Body of pancreas (tissue), 4 donors: ENCODE measurements around the gene BBLN. TPM values are rescaled to one million over a fixed set of nuclear protein-coding genes. Genes with fewer than 3 reads are reported as not detected.
"Not testable (repeated sequence)": the region's sequence is repeated elsewhere in the genome, so short reads cannot be mapped to it uniquely, and the experiment has no call there.

ENCODE experiments used
- ATAC-seq: fragments of 150-250 bp; one replicate; pipeline ENCODE4 v1.9.1; 2016
- DNase-seq, 4 donors: peaks; one replicate each; pipeline ENCODE4 v3.0.0-alpha.2; 2019
- H3K27ac ChIP-seq, 4 donors: fragments of 200-600 bp; sonication (generic); 1 replicate in 3 of 4; 2 replicates in 1 of 4; pipeline versions ENCODE4 v1.5.1 to v1.6.1; 2016 to 2019; ENCODE audit warnings: mild to moderate bottlenecking in 1 of 4, mixed read lengths in 1 of 4, moderate library complexity in 1 of 4
- H3K27me3 ChIP-seq, 2 donors: fragments of 200-600 bp; sonication (generic); one replicate each; pipeline ENCODE4 v1.6.0; 2016; ENCODE audit warnings: mild to moderate bottlenecking in 1 of 2
- H3K36me3 ChIP-seq, 2 donors: fragments of 200-600 bp; sonication (generic); replicated peaks in 1 of 2; 2 replicates each; pipeline ENCODE4 v1.5.1; 2016; ENCODE audit warnings: low read depth in 2 of 2; ENCODE audit not compliant: insufficient read depth in 1 of 2
- H3K4me1 ChIP-seq: fragments of 200-600 bp; sonication (generic); one replicate; pipeline ENCODE4 v1.6.0; 2016
- H3K4me3 ChIP-seq, 2 donors: fragments of 200-600 bp; sonication (generic); 1 replicate in 1 of 2; 2 replicates in 1 of 2; pipeline ENCODE4 v1.5.1; 2016 to 2019
- H3K9me3 ChIP-seq, 3 donors: fragments of 200-600 bp; sonication (generic); 1 replicate in 2 of 3; 2 replicates in 1 of 3; pipeline ENCODE4 v1.5.1; 2016
- POLR2A ChIP-seq, 3 donors: fragments of 450-650 bp; IDR thresholded peaks; one replicate each; pipeline ENCODE4 v1.6.1; 2016; ENCODE audit warnings: antibody characterized with exemption in 3 of 3, mild to moderate bottlenecking in 2 of 3
- WGBS, 2 donors: methylation state at CpG; one replicate each; pipeline ENCODE4 v1.1.5; 2017; 5-methylcytosine and 5-hydroxymethylcytosine counted together
- intact Hi-C: fragments of 100-400 bp; cut with DNase I; formaldehyde crosslinking; loops from one replicate; pipeline ENCODE4 v1.15.1; 2023
- total RNA-seq, 2 donors: library from RNA; depleted of rRNA; stranded (reverse); fragments of >200 nt; gene quantifications; one replicate each; pipeline ENCODE4 v1.1.0, GENCODE V29; 2016
- TF ChIP-seq, protein P1 (sequence below), 7 experiments: fragments of 450-650 bp in 4 of 7; fragments of 200-600 bp in 3 of 7; sonication (generic) in 3 of 7; IDR thresholded peaks; one replicate each; pipeline ENCODE4 v1.5.1; 2016 to 2019; ENCODE audit warnings: antibody characterized with exemption in 7 of 7

Gene BBLN
- total RNA-seq, 2 donors from 2014 or later: 113 to 129 TPM

DNA sequence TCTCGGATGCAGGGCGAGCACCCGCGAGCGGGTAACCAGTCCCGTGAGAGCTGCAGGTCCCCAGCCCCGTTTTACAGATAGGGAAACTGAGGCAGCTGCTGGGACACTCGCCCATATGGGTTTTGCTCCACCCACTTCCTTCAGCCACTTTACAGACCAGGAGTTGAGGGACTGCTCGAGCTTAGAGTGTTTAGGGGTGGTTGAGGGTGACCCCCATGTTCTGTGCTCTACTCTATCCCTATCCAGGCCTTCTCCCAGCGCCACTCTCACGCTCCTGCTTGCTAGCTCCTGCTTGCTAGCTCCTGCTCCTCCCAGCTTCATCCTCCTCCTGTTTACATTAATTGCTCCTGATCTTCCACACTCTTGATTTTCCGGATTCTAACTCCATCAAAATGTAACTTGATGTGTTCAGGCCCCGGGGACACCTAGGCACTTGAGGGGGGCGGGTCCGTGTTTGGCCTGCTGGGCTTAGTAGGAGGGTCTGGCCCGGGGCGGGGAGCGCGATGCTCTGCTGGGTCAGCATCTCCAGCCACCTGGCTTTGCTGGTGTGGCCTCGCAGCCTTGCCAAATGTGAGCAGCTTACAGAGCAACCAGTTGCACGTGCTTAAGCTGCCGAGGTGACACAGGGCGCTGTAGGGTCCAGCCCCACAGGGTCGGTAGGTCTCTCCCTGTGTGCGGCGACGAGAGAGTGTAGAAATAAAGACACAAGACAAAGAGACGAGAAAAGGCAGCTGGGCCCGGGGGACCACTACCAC is 31.1 kb upstream of the BBLN start:
- H3K9me3 ChIP-seq: no peaks in the 10 kb centered on the region
- no peak for DNase-seq

DNA sequence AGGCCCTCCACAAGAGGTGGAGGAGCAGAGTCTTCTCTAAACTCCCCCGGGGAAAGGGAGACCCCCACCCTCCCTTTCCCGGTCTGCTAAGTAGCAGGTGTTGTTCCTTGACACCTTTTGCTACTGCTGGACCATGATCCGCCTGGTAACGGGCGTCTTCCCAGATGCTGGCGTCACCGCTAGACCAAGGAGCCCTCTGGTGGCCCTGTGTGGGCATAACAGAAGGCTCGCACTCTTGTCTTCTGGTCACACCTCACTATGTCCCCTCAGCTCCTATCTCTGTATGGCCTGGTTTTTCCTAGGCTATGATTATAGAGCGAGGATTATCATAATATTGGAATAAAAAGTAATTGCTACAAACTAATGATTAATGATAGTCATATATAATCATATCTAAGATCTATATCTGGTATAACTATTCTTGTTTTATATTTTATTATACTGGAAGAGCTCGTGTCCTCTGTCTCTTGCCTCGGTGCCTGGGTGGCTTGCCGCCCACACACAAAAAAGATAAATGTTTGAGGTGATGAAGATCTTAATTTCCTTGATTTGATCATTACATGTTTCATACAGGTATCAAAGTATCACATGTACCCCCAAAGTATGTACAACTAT is 30.0 kb upstream of the BBLN start:
- WGBS, 2 donors: 27 to 33% methylated on average over 8 to 9 of the region's 12 CpGs
- not testable (repeated sequence) for H3K4me3 ChIP-seq, H3K36me3 ChIP-seq, H3K27me3 ChIP-seq, H3K27ac ChIP-seq, ATAC-seq, H3K9me3 ChIP-seq
- DNase-seq: peak; percentile 68 to 78 (median 72)
- TF ChIP-seq, protein P1, sequence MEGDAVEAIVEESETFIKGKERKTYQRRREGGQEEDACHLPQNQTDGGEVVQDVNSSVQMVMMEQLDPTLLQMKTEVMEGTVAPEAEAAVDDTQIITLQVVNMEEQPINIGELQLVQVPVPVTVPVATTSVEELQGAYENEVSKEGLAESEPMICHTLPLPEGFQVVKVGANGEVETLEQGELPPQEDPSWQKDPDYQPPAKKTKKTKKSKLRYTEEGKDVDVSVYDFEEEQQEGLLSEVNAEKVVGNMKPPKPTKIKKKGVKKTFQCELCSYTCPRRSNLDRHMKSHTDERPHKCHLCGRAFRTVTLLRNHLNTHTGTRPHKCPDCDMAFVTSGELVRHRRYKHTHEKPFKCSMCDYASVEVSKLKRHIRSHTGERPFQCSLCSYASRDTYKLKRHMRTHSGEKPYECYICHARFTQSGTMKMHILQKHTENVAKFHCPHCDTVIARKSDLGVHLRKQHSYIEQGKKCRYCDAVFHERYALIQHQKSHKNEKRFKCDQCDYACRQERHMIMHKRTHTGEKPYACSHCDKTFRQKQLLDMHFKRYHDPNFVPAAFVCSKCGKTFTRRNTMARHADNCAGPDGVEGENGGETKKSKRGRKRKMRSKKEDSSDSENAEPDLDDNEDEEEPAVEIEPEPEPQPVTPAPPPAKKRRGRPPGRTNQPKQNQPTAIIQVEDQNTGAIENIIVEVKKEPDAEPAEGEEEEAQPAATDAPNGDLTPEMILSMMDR (IDR thresholded peaks at IDR 0.05): peak in 5 of 7 experiments; percentile 19 to 47 (median 40)
- intact Hi-C loops: loop anchor here (10.0 kb wide), 1 partner anchor 185 kb away; no protein-coding TSS in a partner anchor
- H3K4me1 ChIP-seq: peaks cover 27% of the 10 kb centered on the region

More for the DNA sequence above, 31.1 kb upstream of the BBLN start:
- TF ChIP-seq, protein P1 (IDR thresholded peaks at IDR 0.05): no peak
- TF ChIP-seq POLR2A (IDR thresholded peaks at IDR 0.05): no peak
- intact Hi-C loops: loop anchor here (10.0 kb wide), 1 partner anchor 184 kb away; no protein-coding TSS in a partner anchor
- Histone ChIP-seq H3K27ac (peak overlapping the region in 3 of 4 donors; percentile 98 to 100 (median 99)), H3K36me3 (peaks cover 0 to 3% of the 10 kb centered on the region in 2 donors), H3K4me1 (peaks cover 32% of the 10 kb centered on the region), H3K27me3 (no peaks in the 10 kb centered on the region), H3K4me3 (peak overlapping the region; percentile 65 to 99)
- no peak for ATAC-seq
- WGBS, 2 donors: 52 to 73% methylated on average over 19 to 26 of the region's 29 CpGs

DNA sequence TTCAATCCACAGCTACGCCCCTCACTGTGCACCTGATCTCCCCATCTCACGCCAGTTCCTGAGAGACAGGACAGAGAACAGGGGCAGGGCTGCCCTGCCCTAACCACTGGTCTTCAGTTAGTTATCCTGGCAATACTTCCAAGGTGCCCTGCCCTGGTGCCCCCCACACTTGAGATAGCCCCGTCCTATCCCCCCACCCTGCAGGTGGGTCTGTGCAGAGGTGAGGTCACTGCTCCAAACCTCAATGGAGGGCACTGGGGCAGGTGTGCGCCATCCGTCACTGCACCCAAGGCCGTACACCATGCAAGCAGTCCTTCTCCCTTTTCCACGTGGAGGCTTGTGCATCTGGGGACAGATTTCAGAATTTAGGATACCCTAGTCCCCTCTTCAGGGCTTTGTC is 29.4 kb upstream of the BBLN start:
- H3K4me3 ChIP-seq, H3K27ac ChIP-seq, ATAC-seq, H3K9me3 ChIP-seq, intact Hi-C loops, H3K27me3 ChIP-seq, DNase-seq, H3K36me3 ChIP-seq: not testable (repeated sequence)
- peaks cover 21% of the 10 kb centered on the region for H3K4me1 ChIP-seq
- 52 to 54% methylated on average over 6 to 7 of the region's 7 CpGs for WGBS, 2 donors

DNA sequence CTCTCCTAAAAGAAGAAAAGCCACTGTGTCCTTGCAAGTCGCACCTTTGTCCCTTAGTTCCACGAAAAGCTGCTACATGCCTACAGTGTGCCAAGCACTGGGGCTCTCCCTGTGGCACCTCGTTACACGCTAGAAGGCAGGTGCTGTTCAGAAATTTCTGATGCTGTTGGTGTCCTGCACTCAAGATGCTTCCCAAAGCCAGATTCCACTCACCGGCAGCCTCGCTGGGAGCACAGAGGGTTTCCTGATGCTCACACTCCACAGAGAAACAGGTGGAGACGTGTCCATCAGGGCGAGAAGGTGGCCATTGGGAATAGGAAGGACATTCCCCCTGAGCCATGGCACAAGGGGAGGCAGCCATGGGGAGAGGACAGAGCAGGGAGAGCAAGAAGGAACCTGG is 28.7 kb upstream of the BBLN start:
- peak overlapping the region in 2 of 4 donors; percentile 24 to 52 for H3K27ac ChIP-seq
- H3K36me3 ChIP-seq: not testable (repeated sequence)

DNA sequence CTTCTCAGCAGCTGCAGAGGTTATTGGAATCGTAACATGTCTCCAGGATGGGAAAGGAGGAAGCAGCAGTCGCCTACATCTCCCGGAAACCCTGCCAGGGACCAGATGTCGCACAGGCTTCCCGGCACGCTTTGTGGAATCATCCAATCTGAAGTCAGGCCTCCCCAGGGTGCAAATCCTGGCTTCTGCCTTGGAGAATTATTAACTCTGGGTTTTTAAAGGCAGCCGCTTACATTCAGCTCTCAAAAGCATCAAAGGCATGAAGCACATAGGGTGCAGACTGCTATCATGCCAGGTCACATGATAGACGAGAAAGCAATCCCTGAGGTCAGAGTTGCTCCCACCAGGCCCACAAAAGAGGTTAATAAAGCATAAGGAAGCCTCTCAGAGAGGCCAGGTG is 27.9 kb upstream of the BBLN start:
- H3K9me3 ChIP-seq, H3K36me3 ChIP-seq, ATAC-seq, intact Hi-C loops, H3K27me3 ChIP-seq, H3K4me1 ChIP-seq, H3K4me3 ChIP-seq: not testable (repeated sequence)
- peak overlapping the region in 2 of 4 donors; percentile 24 to 52 for H3K27ac ChIP-seq
- peak in 1 of 4 donors; percentile 57 for DNase-seq
- 26 to 38% methylated on average over 2 to 8 of the region's 8 CpGs for WGBS, 2 donors

More for the DNA sequence above, 28.7 kb upstream of the BBLN start:
- intact Hi-C loops, ATAC-seq, DNase-seq, H3K9me3 ChIP-seq, H3K27me3 ChIP-seq, H3K4me3 ChIP-seq: not testable (repeated sequence)
- 67 to 81% methylated on average over 8 of the region's 8 CpGs for WGBS, 2 donors
- H3K4me1 ChIP-seq: peaks cover 14% of the 10 kb centered on the region

DNA sequence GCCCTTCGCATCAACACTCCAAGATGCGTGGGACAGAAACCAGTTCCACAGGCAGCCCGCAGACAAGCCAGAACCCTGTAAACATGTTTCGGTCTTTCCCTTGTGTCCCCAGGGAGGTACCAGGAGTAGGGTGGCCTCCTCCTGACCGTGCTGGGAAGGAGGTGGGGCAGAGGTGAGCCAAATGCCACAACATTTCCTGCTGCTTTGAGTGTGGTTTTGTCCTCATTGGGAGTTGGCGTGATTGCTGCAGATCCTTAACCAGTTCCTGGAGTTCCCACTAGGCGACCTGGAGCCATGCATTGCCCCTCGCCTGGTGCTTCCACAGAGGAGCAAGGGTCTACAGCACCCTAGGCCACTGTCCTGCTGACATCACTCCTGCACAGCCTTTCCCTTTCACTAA is 24.5 kb upstream of the BBLN start:
- intact Hi-C loops, H3K4me3 ChIP-seq, DNase-seq, H3K27ac ChIP-seq, H3K36me3 ChIP-seq, H3K4me1 ChIP-seq, H3K27me3 ChIP-seq, H3K9me3 ChIP-seq, ATAC-seq: not testable (repeated sequence)
- WGBS, 2 donors: 80 to 81% methylated on average over 7 to 8 of the region's 8 CpGs
